ENCODE data around the gene TMEM217. TPM values are rescaled to one million over a fixed set of nuclear protein-coding genes. Genes with fewer than 3 reads are reported as not detected.

TMEM217 gene
- total RNA-seq, 1 donor from 2014 or later, result 4.8 TPM

DNA sequence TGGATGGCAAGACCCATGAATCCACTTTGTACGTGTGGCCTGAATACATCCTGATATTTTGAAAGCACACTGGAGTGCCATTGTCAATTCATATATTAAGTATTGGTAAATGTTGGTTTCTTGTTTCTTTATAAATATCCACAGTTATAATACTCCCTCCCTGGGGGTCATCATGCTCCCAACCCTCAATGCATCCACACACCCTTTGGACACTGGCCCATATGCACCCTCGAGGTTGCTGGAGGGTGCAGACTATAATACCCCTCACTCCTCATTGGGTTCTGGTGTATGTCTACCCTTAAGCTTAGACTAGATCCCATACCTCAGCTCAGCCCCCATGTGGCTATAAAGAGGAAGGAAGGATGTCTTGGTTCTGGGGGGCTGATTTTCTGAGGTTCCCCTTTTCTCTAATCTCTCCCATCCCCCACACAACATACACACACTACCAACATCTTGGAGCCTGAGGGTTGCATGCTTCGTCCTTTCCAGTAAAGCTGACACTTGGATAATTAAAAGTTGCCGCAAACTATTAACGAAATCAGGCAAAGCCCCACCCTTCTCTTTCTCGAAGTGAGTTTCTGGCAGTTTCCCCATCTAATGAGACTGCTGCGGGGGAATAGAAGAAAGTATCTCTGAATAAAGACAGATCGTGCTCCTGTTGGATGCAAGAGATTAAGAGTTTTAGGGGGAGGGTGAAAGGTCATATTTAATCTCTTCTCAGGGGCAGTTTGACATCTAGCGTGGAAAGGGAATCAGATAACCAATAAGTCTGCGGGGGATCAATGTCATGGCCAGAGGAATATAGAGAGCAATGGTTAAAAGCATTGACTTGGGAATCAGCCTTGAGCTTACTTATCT is 80.6 kb downstream of the TMEM217 start:
- H3K4me3 Mint-ChIP-seq (ENCODE audit: low read depth), result peak overlapping the region; percentile 48
- no peaks in the 10 kb centered on the region for H3K27me3 Mint-ChIP-seq (ENCODE audit: low read depth)
- no peaks in the 10 kb centered on the region for H3K9me3 Mint-ChIP-seq
- peak overlapping the region; percentile 58 for H3K27ac Mint-ChIP-seq
- peaks cover 66% of the 10 kb centered on the region for H3K4me1 Mint-ChIP-seq (ENCODE audit: low read depth)
- peaks cover 55% of the 10 kb centered on the region for H3K36me3 Mint-ChIP-seq (ENCODE audit: low read depth)
- DNase-seq (ENCODE audit: low spot score), result no peak
- intact Hi-C loops (cut with micrococcal nuclease), result no loop called here

DNA sequence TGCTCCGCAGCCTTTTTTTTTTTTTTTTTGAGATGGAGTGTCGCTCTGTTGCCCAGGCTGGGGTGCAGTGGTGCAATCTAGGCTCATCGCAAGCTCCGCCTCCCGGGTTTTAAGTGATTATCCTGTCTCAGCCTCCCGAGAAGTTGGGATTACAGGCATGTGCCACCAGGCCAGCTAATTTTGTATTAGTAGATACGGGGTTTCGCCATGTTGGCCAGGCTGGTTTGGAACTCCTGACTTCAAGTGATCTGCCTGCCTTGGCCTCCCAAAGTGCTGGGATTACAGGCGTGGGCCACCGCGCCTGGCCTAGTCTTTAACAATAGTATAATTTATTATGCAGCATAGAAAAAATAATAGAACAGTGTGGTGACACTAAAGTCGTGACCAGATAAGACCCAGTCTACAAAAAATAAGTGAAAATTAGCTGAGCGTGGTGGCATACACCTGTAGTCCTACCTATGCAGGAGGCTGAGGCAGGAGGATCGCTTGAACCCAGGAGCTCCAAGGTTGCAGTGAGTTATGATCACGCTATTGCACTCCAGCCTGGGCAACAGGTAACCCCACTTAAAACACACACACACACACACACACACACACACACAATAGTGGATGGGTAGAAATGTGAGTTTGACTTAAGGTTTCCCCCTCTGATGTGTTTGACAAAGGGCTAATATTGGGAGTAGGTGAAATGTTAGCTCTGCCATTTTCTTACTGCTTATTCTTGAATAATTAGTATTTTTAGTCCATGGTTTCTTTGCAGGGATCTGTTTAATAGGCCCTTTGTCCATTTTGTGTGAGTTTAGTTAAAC is 81.5 kb downstream of the TMEM217 start:
- intact Hi-C loops (cut with micrococcal nuclease), result no loop called here
- Mint-ChIP-seq H3K9me3 (no peaks in the 10 kb centered on the region), H3K27ac (peak overlapping the region; percentile 58), H3K27me3 (ENCODE audit: low read depth) (no peaks in the 10 kb centered on the region), H3K4me3 (ENCODE audit: low read depth) (peak overlapping the region; percentile 94), H3K36me3 (ENCODE audit: low read depth) (peaks cover 63% of the 10 kb centered on the region), H3K4me1 (ENCODE audit: low read depth) (peaks cover 60% of the 10 kb centered on the region)
- DNase-seq (ENCODE audit: low spot score), result no peak

DNA sequence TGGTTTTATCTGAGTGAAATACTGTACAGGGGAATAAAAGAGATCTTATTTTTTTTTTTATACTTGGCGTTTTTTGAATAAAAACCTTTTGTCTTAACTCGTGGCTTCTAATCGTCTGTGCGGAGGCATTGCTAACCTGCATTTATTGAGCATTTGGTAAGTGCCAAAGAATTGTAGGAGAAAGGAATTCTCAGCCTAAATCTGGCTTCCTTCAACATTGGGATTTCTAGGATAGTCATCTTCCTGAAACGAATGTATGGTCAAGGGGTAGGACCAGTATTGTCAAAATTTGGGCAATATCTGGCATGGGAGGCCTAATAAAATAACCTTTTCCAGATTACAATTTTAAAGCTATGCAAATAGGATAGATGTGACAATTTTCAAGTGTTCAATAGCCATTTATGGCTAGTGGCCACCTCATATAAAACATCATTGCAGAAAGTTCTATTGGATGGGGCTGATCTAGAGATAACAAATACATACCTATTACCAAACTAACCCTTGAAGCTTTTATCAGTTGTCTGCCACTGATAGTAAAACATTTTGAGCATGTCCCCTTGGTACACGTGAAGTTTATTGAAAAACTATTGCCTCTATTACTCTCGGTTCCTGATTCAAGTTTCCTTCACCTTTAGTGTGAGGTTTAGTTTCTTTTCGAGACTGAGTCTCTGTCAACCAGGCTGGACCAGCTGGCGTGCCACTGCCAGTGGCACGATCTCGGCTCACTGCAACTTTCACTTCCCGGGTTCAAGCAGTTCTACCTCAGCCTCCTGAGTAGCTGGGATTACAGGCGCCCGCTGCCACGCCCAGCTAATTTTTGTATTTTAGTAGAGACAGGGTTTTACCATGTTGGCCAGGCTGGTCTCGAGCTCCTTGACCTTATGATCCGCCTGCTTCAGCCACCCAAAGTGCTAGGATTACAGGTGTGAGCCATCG is 82.3 kb downstream of the TMEM217 start:
- H3K4me3 Mint-ChIP-seq (ENCODE audit: low read depth), result peak overlapping the region; percentile 94
- peaks cover 56% of the 10 kb centered on the region for H3K4me1 Mint-ChIP-seq (ENCODE audit: low read depth)
- peak overlapping the region; percentile 95 for H3K27ac Mint-ChIP-seq

GRCh38 chr6:37174515-37175331 is 83.2 kb downstream of the TMEM217 start:
- intact Hi-C loops (cut with micrococcal nuclease), result loop anchor here (5.0 kb wide), 2 partner anchors 37 to 262 kb away; no protein-coding TSS in a partner anchor
- no peaks in the 10 kb centered on the region for H3K27me3 Mint-ChIP-seq (ENCODE audit: low read depth)
- peak overlapping the region; percentile 95 for H3K27ac Mint-ChIP-seq
- no peaks in the 10 kb centered on the region for H3K9me3 Mint-ChIP-seq
- peaks cover 52% of the 10 kb centered on the region for H3K4me1 Mint-ChIP-seq (ENCODE audit: low read depth)
- peaks cover 70% of the 10 kb centered on the region for H3K36me3 Mint-ChIP-seq (ENCODE audit: low read depth)
- H3K4me3 Mint-ChIP-seq (ENCODE audit: low read depth), result peak overlapping the region; percentile 94
- no peak for DNase-seq (ENCODE audit: low spot score)

More for the DNA sequence above, 82.3 kb downstream of the TMEM217 start:
- Mint-ChIP-seq H3K27me3 (ENCODE audit: low read depth) (no peaks in the 10 kb centered on the region), H3K9me3 (no peaks in the 10 kb centered on the region), H3K36me3 (ENCODE audit: low read depth) (peaks cover 70% of the 10 kb centered on the region)
- intact Hi-C loops (cut with micrococcal nuclease), result no loop called here
- no peak for DNase-seq (ENCODE audit: low spot score)

DNA sequence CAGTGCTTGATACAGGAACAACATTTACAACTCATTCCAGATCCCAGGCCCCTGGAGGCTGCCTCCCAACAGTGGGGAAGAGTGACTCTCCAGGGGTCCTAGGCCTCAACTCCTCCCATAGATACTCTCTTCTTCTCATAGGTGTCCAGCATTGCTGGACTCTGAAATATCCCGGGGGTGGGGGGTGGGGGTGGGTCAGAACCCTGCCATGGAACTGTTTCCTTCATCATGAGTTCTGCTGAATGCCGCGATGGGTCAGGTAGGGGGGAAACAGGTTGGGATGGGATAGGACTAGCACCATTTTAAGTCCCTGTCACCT is 83.8 kb downstream of the TMEM217 start:
- no peaks in the 10 kb centered on the region for H3K27me3 Mint-ChIP-seq (ENCODE audit: low read depth)
- H3K27ac Mint-ChIP-seq, result peak overlapping the region; percentile 95
- H3K4me1 Mint-ChIP-seq (ENCODE audit: low read depth), result peaks cover 56% of the 10 kb centered on the region
- DNase-seq (ENCODE audit: low spot score), result no peak
- intact Hi-C loops (cut with micrococcal nuclease), result loop anchor here (5.0 kb wide), 2 partner anchors 37 to 262 kb away; no protein-coding TSS in a partner anchor
- peak overlapping the region; percentile 94 for H3K4me3 Mint-ChIP-seq (ENCODE audit: low read depth)
- peaks cover 70% of the 10 kb centered on the region for H3K36me3 Mint-ChIP-seq (ENCODE audit: low read depth)
- no peaks in the 10 kb centered on the region for H3K9me3 Mint-ChIP-seq

DNA sequence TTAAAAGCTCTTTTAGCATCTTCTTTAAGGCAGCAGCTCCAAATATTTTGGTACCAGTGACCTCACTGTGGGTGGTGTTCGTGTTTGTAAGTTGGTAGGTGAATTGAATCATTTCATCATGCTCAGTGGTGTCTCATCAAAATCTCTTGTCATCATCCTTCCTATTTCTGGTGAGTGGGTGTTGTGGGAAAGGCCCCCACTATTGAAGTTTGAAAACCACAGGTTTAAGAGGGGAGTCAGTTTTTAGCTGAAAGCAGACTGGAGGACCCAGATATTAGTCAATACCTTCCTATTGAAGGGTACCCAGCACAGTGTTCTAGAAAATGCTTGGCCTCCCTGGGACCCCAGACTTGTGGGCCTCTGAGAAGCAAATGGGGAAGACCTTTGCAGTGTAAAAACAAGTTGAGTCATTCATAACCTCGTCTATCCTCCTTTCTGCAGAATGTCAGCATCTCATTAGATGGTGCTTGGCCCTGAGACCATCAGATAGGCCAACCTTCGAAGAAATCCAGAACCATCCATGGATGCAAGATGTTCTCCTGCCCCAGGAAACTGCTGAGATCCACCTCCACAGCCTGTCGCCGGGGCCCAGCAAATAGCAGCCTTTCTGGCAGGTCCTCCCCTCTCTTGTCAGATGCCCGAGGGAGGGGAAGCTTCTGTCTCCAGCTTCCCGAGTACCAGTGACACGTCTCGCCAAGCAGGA is 84.3 kb downstream of the TMEM217 start:
- Mint-ChIP-seq H3K27ac (peak overlapping the region; percentile 95), H3K4me3 (ENCODE audit: low read depth) (peak overlapping the region; percentile 94), H3K9me3 (no peaks in the 10 kb centered on the region), H3K4me1 (ENCODE audit: low read depth) (peaks cover 61% of the 10 kb centered on the region), H3K27me3 (ENCODE audit: low read depth) (no peaks in the 10 kb centered on the region), H3K36me3 (ENCODE audit: low read depth) (peaks cover 70% of the 10 kb centered on the region)
- intact Hi-C loops (cut with micrococcal nuclease), result loop anchor here (1.0 to 5.0 kb wide), 7 partner anchors 10 to 261 kb away; no protein-coding TSS in a partner anchor
- no peak for DNase-seq (ENCODE audit: low spot score)

- peak overlapping the region; percentile 94 for H3K4me3 Mint-ChIP-seq (ENCODE audit: low read depth)
- DNase-seq (ENCODE audit: low spot score), result no peak
Observed at GRCh38 chr6:37172912-37173492, 84.9 kb downstream of the TMEM217 start.

GRCh38 chr6:37171970-37172812 is 85.8 kb downstream of the TMEM217 start:
- intact Hi-C loops (cut with micrococcal nuclease), result loop anchor here (1.0 to 5.0 kb wide), 10 partner anchors 17 to 287 kb away; partner anchors contain the start of gene C6orf89
- peaks cover 55% of the 10 kb centered on the region for H3K4me1 Mint-ChIP-seq (ENCODE audit: low read depth)

More at GRCh38 chr6:37172912-37173492, 84.9 kb downstream of the TMEM217 start:
- H3K4me1 Mint-ChIP-seq (ENCODE audit: low read depth), result peaks cover 63% of the 10 kb centered on the region
- intact Hi-C loops (cut with micrococcal nuclease), result loop anchor here (1.0 to 5.0 kb wide), 12 partner anchors 10 to 288 kb away; partner anchors contain the start of gene C6orf89
- peaks cover 70% of the 10 kb centered on the region for H3K36me3 Mint-ChIP-seq (ENCODE audit: low read depth)
- H3K27ac Mint-ChIP-seq, result peak overlapping the region; percentile 95
- H3K9me3 Mint-ChIP-seq, result no peaks in the 10 kb centered on the region
- H3K27me3 Mint-ChIP-seq (ENCODE audit: low read depth), result no peaks in the 10 kb centered on the region

DNA sequence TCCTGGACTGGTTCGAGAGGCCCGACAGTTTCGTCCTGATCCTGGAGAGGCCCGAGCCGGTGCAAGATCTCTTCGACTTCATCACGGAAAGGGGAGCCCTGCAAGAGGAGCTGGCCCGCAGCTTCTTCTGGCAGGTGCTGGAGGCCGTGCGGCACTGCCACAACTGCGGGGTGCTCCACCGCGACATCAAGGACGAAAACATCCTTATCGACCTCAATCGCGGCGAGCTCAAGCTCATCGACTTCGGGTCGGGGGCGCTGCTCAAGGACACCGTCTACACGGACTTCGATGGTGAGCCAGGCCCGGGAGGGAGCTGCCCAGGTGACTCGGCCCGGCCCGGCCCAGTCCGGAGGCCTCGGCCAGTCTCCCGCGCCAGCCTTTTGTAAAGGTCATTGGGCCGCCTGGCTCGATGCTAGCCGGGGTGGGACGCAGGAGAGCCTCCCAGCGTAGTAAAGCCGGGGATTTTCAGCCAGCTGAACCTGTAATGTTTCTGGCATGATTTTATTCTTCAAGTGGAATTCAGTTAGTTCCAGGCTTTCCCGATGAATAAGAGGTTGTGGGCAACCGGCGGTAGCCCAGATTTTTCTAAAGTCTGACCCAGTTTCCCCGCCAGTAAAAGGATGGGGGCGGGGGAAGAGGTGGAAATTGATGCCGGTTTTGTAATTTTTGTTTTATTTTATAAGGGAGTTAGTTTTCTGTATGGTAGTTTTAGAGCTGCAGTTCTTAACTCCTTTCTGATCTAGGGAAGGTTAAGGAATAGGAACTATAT is 86.6 kb downstream of the TMEM217 start:
- Mint-ChIP-seq H3K9me3 (no peaks in the 10 kb centered on the region), H3K4me3 (ENCODE audit: low read depth) (peak overlapping the region; percentile 94), H3K27me3 (ENCODE audit: low read depth) (no peaks in the 10 kb centered on the region), H3K27ac (peak overlapping the region; percentile 95), H3K36me3 (ENCODE audit: low read depth) (peaks cover 56% of the 10 kb centered on the region), H3K4me1 (ENCODE audit: low read depth) (peaks cover 49% of the 10 kb centered on the region)
- intact Hi-C loops (cut with micrococcal nuclease), result loop anchor here (5.0 kb wide), 2 partner anchors 34 to 259 kb away; no protein-coding TSS in a partner anchor
- DNase-seq (ENCODE audit: low spot score), result peak; percentile 39

More at GRCh38 chr6:37171970-37172812, 85.8 kb downstream of the TMEM217 start:
- H3K27ac Mint-ChIP-seq, result peak overlapping the region; percentile 95
- peak overlapping the region; percentile 94 for H3K4me3 Mint-ChIP-seq (ENCODE audit: low read depth)
- H3K27me3 Mint-ChIP-seq (ENCODE audit: low read depth), result no peaks in the 10 kb centered on the region
- peaks cover 62% of the 10 kb centered on the region for H3K36me3 Mint-ChIP-seq (ENCODE audit: low read depth)
- peak; percentile 91 for DNase-seq (ENCODE audit: low spot score)
- H3K9me3 Mint-ChIP-seq, result no peaks in the 10 kb centered on the region
